ENCODE results near the gene TPK1.

TPK1 gene

GRCh38 chr7:144468990-144469732 is 366.7 kb downstream of the TPK1 start:
- Histone ChIP-seq H3K27me3 (ENCODE audit: insufficient read depth, low read depth, severe bottlenecking) (no peaks in the 10 kb centered on the region), H3K36me3 (no peaks in the 10 kb centered on the region), H3K4me3 (ENCODE audit: low read depth, low read length) (no peak overlapping the region), H3K9me3 (ENCODE audit: severe bottlenecking) (no peaks in the 10 kb centered on the region), H3K27ac (no peak overlapping the region)
- DNase-seq, result no peak
- TF ChIP-seq, protein P1, sequence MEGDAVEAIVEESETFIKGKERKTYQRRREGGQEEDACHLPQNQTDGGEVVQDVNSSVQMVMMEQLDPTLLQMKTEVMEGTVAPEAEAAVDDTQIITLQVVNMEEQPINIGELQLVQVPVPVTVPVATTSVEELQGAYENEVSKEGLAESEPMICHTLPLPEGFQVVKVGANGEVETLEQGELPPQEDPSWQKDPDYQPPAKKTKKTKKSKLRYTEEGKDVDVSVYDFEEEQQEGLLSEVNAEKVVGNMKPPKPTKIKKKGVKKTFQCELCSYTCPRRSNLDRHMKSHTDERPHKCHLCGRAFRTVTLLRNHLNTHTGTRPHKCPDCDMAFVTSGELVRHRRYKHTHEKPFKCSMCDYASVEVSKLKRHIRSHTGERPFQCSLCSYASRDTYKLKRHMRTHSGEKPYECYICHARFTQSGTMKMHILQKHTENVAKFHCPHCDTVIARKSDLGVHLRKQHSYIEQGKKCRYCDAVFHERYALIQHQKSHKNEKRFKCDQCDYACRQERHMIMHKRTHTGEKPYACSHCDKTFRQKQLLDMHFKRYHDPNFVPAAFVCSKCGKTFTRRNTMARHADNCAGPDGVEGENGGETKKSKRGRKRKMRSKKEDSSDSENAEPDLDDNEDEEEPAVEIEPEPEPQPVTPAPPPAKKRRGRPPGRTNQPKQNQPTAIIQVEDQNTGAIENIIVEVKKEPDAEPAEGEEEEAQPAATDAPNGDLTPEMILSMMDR (IDR thresholded peaks at IDR 0.05; ENCODE audit: low read depth, low read length), result no peak

- Histone ChIP-seq H3K27ac (no peak overlapping the region), H3K36me3 (no peaks in the 10 kb centered on the region), H3K27me3 (ENCODE audit: insufficient read depth, low read depth, severe bottlenecking) (no peaks in the 10 kb centered on the region), H3K9me3 (ENCODE audit: severe bottlenecking) (no peaks in the 10 kb centered on the region), H3K4me3 (ENCODE audit: low read depth, low read length) (no peak overlapping the region)
- no peak for DNase-seq
- TF ChIP-seq, protein P1 (IDR thresholded peaks at IDR 0.05; ENCODE audit: low read depth, low read length), result no peak
Measured at GRCh38 chr7:144459635-144460034, 376.2 kb downstream of the TPK1 start.

DNA sequence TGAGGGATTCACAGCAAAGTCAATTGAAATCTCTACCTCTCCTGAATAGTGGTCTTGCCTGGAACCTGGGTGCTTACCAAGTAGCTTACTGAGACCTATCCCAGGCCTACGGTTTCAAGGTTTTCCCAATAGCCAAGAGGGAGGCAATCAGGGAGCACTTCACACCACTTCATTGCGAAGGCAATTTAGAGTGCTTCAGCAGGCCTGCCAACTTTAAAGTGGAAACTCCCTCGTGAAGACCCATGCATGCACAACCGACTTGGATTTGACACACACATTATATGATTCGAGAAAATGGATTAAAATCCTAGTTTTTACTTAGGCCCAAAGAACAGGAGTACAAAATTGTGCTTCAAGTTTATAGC is 380.8 kb downstream of the TPK1 start:
- Histone ChIP-seq H3K4me3 (ENCODE audit: low read depth, low read length) (no peak overlapping the region), H3K27ac (no peak overlapping the region), H3K36me3 (no peaks in the 10 kb centered on the region), H3K27me3 (ENCODE audit: insufficient read depth, low read depth, severe bottlenecking) (no peaks in the 10 kb centered on the region), H3K9me3 (ENCODE audit: severe bottlenecking) (no peaks in the 10 kb centered on the region)
- DNase-seq, result no peak
- TF ChIP-seq, protein P1 (IDR thresholded peaks at IDR 0.05; ENCODE audit: low read depth, low read length), result no peak

DNA sequence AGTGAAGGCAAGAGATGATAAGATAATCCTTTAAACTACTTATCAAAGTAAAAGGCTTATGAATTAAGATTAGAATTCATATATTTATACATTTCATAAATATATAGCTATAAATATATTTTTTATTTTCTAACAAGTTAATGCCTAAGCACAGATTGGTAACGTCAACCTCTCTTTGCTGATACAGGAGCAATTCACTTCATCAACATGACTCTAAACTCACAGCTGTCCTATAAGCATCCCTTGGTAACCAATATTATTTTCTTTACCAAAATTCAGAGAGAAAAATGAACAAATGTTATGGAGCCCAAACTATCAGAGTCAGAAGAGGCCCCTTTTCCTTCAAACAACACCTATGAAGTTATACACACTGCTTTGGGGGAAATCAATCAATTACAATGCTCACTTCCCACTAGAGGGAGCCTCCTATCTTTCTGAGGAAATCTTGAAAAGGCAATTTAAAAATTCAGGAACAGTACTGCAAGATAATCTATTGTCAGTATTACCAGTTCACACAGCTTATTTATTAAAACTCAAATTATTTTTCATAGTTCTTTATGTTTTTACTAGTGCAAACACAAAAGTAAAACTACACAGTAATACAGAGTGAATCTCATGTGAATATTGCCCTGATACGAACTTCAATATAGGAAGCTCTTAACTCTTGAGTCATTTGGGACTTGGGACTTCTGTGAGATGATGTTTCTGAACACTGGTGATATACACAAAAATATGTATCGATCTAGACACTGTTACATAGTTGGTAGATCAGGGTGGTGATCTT is 381.4 kb downstream of the TPK1 start:
- no peak overlapping the region for H3K4me3 ChIP-seq (ENCODE audit: low read depth, low read length)
- no peaks in the 10 kb centered on the region for H3K9me3 ChIP-seq (ENCODE audit: severe bottlenecking)
- TF ChIP-seq, protein P1 (IDR thresholded peaks at IDR 0.05; ENCODE audit: low read depth, low read length), result no peak
- no peak for DNase-seq
- no peaks in the 10 kb centered on the region for H3K27me3 ChIP-seq (ENCODE audit: insufficient read depth, low read depth, severe bottlenecking)
- H3K27ac ChIP-seq, result no peak overlapping the region
- no peaks in the 10 kb centered on the region for H3K36me3 ChIP-seq

GRCh38 chr7:144452064-144452463 is 383.8 kb downstream of the TPK1 start:
- Histone ChIP-seq H3K27me3 (ENCODE audit: insufficient read depth, low read depth, severe bottlenecking) (no peaks in the 10 kb centered on the region), H3K27ac (no peak overlapping the region), H3K36me3 (no peaks in the 10 kb centered on the region), H3K9me3 (ENCODE audit: severe bottlenecking) (no peaks in the 10 kb centered on the region), H3K4me3 (ENCODE audit: low read depth, low read length) (no peak overlapping the region)
- TF ChIP-seq, protein P1 (IDR thresholded peaks at IDR 0.05; ENCODE audit: low read depth, low read length), result no peak
- DNase-seq, result no peak

Data from WERI-Rb-1 (cell line).